Upper lobe of right lung (tissue), 1 donor: ENCODE data around the gene TCEANC. TPM values are rescaled to one million over a fixed set of nuclear protein-coding genes. Genes with fewer than 3 reads are reported as not detected.
A peak's percentile ranks its signal among the peaks of the same experiment; 100 is the strongest.

Experiments
- ATAC-seq: fragments of 200-7000 bp; cut with Tn5 transposase; one replicate; pipeline ENCODE4 v1.9.1; 2020; ENCODE audit warnings: mild to moderate bottlenecking, moderate library complexity
- DNase-seq: peaks from one replicate; pipeline ENCODE4 v3.0.0-alpha.2; 2020
- H3K27ac ChIP-seq: fragments of 200-600 bp; one replicate; pipeline ENCODE4 v1.8.0; 2022
- H3K27me3 ChIP-seq: fragments of 200-600 bp; one replicate; pipeline ENCODE4 v1.8.0; 2022; ENCODE audit warnings: mild to moderate bottlenecking
- H3K36me3 ChIP-seq: fragments of 200-600 bp; one replicate; pipeline ENCODE4 v1.8.0; 2022
- H3K4me1 ChIP-seq: fragments of 200-600 bp; one replicate; pipeline ENCODE4 v1.8.0; 2022
- H3K4me3 ChIP-seq: fragments of 200-600 bp; one replicate; pipeline ENCODE4 v1.8.0; 2022; ENCODE audit warnings: mild to moderate bottlenecking
- H3K9me3 ChIP-seq: fragments of 200-600 bp; one replicate; pipeline ENCODE4 v1.8.0; 2022
- CTCF ChIP-seq: fragments of 200-600 bp; IDR thresholded peaks from one replicate; pipeline ENCODE4 v1.8.0; 2022; ENCODE audit warnings: antibody characterized with exemption
- intact Hi-C: fragments of 100-400 bp; cut with DNase I; formaldehyde crosslinking; loops from one replicate; pipeline ENCODE4 v1.11.0; 2022
- total RNA-seq: library from RNA; stranded (reverse); fragmentation: NEBNext Ultra II Directional; extraction: Animal tissue kit (Norgen Biotek cat#: 25700); gene quantifications from one replicate; pipeline ENCODE4 v1.2.1, GENCODE V29; 2021
- donor health status: DM: no; HTN: yes; CAD: no; lungs with severe emphysema.

TCEANC gene
- total RNA-seq, 1 donor from 2014 or later = 6.4 TPM

- no peaks in the 10 kb centered on the region for H3K36me3 ChIP-seq
- ATAC-seq (no peak), DNase-seq (no peak)
- H3K9me3 ChIP-seq = no peaks in the 10 kb centered on the region
- no peak overlapping the region for H3K27ac ChIP-seq
- intact Hi-C loops = no loop called here
- no peak for TF ChIP-seq CTCF
- H3K27me3 ChIP-seq = no peaks in the 10 kb centered on the region
- peaks cover 13% of the 10 kb centered on the region for H3K4me1 ChIP-seq
- peak overlapping the region; percentile 64 for H3K4me3 ChIP-seq
Observed at GRCh38 chrX:13690836-13691235, 37.9 kb downstream of the TCEANC start.

GRCh38 chrX:13691841-13692371 is 39.0 kb downstream of the TCEANC start:
- DNase-seq (no peak), ATAC-seq (no peak)
- Histone ChIP-seq H3K36me3 (no peaks in the 10 kb centered on the region), H3K27ac (no peak overlapping the region), H3K4me1 (peaks cover 13% of the 10 kb centered on the region), H3K27me3 (no peaks in the 10 kb centered on the region), H3K9me3 (no peaks in the 10 kb centered on the region), H3K4me3 (no peak overlapping the region)
- TF ChIP-seq CTCF = no peak
- intact Hi-C loops = no loop called here

- peaks cover 13% of the 10 kb centered on the region for H3K4me1 ChIP-seq
- H3K4me3 ChIP-seq = no peak overlapping the region
- no peak for TF ChIP-seq CTCF
- intact Hi-C loops = no loop called here
- DNase-seq (no peak), ATAC-seq (no peak)
- H3K27me3 ChIP-seq = no peaks in the 10 kb centered on the region
- H3K36me3 ChIP-seq = no peaks in the 10 kb centered on the region
- no peaks in the 10 kb centered on the region for H3K9me3 ChIP-seq
- H3K27ac ChIP-seq = no peak overlapping the region
Observed at GRCh38 chrX:13692771-13693231, 39.9 kb downstream of the TCEANC start.

- DNase-seq (no peak), ATAC-seq (no peak)
- TF ChIP-seq CTCF = no peak
- Histone ChIP-seq H3K4me3 (no peak overlapping the region), H3K36me3 (no peaks in the 10 kb centered on the region), H3K4me1 (peaks cover 11% of the 10 kb centered on the region), H3K27me3 (no peaks in the 10 kb centered on the region), H3K9me3 (no peaks in the 10 kb centered on the region), H3K27ac (no peak overlapping the region)
- intact Hi-C loops = no loop called here
Observed at GRCh38 chrX:13693341-13693961, 40.5 kb downstream of the TCEANC start.

GRCh38 chrX:13694359-13694758 is 41.4 kb downstream of the TCEANC start:
- H3K27ac ChIP-seq = no peak overlapping the region
- DNase-seq = no peak

More at GRCh38 chrX:13694359-13694758, 41.4 kb downstream of the TCEANC start:
- intact Hi-C loops = no loop called here
- Histone ChIP-seq H3K27me3 (no peaks in the 10 kb centered on the region), H3K36me3 (no peaks in the 10 kb centered on the region), H3K4me1 (peaks cover 18% of the 10 kb centered on the region), H3K9me3 (no peaks in the 10 kb centered on the region), H3K4me3 (no peak overlapping the region)
- TF ChIP-seq CTCF = no peak
- no peak for ATAC-seq
